HCEC 1CT (cell line): ENCODE measurements around the gene PPP1R37.

Experiments used
- DNase-seq: peaks from one replicate; pipeline ENCODE4 v3.0.0-alpha.2; 2017

PPP1R37 gene

GRCh38 chr19:45071969-45072790 lies 20.8 kb upstream of the PPP1R37 start:
- no peak for DNase-seq

GRCh38 chr19:45074744-45075300 lies 18.2 kb upstream of the PPP1R37 start:
- DNase-seq: no peak

GRCh38 chr19:45075301-45076028 lies 17.5 kb upstream of the PPP1R37 start:
- no peak for DNase-seq

- DNase-seq: no peak
Observed at GRCh38 chr19:45076029-45076850, 16.7 kb upstream of the PPP1R37 start, which contains the start of gene ZNF296. Gene ZNF296, minus strand, starts transcription at chr19:45076478. Its CDS starts 105 bp downstream, at chr19:45076373.

- DNase-seq: no peak
Observed at GRCh38 chr19:45076851-45077730, 15.9 kb upstream of the PPP1R37 start.

- DNase-seq: no peak
Observed at GRCh38 chr19:45078390-45079062, 14.5 kb upstream of the PPP1R37 start.

- peak; percentile 72 for DNase-seq
Observed at GRCh38 chr19:45079063-45079910, 13.7 kb upstream of the PPP1R37 start, which contains the start of gene GEMIN7. Gene GEMIN7, plus strand, starts transcription at chr19:45079260. Its CDS starts 10,855 bp downstream, at chr19:45090115.

GRCh38 chr19:45079911-45080370 lies 13.0 kb upstream of the PPP1R37 start:
- no peak for DNase-seq

- no peak for DNase-seq
Observed at GRCh38 chr19:45082170-45082569, 10.8 kb upstream of the PPP1R37 start.

- no peak for DNase-seq
Observed at GRCh38 chr19:45086480-45086879, 6.5 kb upstream of the PPP1R37 start.

- no peak for DNase-seq
Observed at GRCh38 chr19:45087531-45087930, 5.4 kb upstream of the PPP1R37 start.

- DNase-seq: no peak
Observed at GRCh38 chr19:45090034-45090433, 2.9 kb upstream of the PPP1R37 start.

- DNase-seq: no peak
Observed at GRCh38 chr19:45090606-45091005, 2.4 kb upstream of the PPP1R37 start.

GRCh38 chr19:45091031-45091923 lies 1.7 kb upstream of the PPP1R37 start:
- peak; percentile 96 for DNase-seq

- DNase-seq: no peak
Observed at GRCh38 chr19:45094137-45094536, 1.2 kb downstream of the PPP1R37 start.

GRCh38 chr19:45094707-45095106 lies 1.7 kb downstream of the PPP1R37 start:
- DNase-seq: no peak

GRCh38 chr19:45095496-45096413 lies 2.8 kb downstream of the PPP1R37 start:
- no peak for DNase-seq

GRCh38 chr19:45096700-45097099 lies 3.7 kb downstream of the PPP1R37 start:
- no peak for DNase-seq
